ENCODE measurements around the gene PCSK2.

GRCh38 chr20:17449031-17449430, 222.2 kb downstream of the PCSK2 start:
- no peak for TF ChIP-seq CTCF (IDR thresholded peaks at IDR 0.05 in 8 of 11, conservative IDR thresholded peaks at IDR 0.05 in 3 of 11)
- no peak for TF ChIP-seq POLR2A (IDR thresholded peaks at IDR 0.05)
- no peak for TF ChIP-seq POLR2AphosphoS5 (IDR thresholded peaks at IDR 0.05)

All from spleen (tissue), 7 donors.